Mucosa of rectum (tissue), 2 donors: Measurements from ENCODE around the gene TTC23.
A peak's percentile ranks its signal among the peaks of the same experiment; 100 is the strongest.

Experiments used
- H3K27ac ChIP-seq, 2 donors: one replicate each; pipeline ENCODE4 v1.7.0; 2013; ENCODE audit warnings: inconsistent platforms in 2 of 2, low read depth in 2 of 2, low read length in 2 of 2
- H3K27me3 ChIP-seq, 2 donors: one replicate each; pipeline ENCODE4 v1.7.0; 2013; ENCODE audit warnings: low read length in 2 of 2; ENCODE audit not compliant: control insufficient read depth in 2 of 2, insufficient read depth in 2 of 2
- H3K36me3 ChIP-seq, 2 donors: one replicate each; pipeline ENCODE4 v1.7.0; 2013; ENCODE audit warnings: low read length in 2 of 2; ENCODE audit not compliant: control insufficient read depth in 2 of 2, insufficient read depth in 2 of 2
- H3K4me1 ChIP-seq, 2 donors: one replicate each; pipeline ENCODE4 v1.7.0; 2013; ENCODE audit warnings: low read length in 2 of 2, mild to moderate bottlenecking in 1 of 2; ENCODE audit not compliant: control insufficient read depth in 2 of 2, insufficient read depth in 2 of 2
- H3K4me3 ChIP-seq, 2 donors: one replicate each; pipeline ENCODE4 v1.7.0; 2013; ENCODE audit warnings: low read length in 2 of 2
- H3K9ac ChIP-seq, 2 donors: one replicate each; pipeline ENCODE4 v1.7.0; 2013; ENCODE audit warnings: low read length in 2 of 2, low read depth in 1 of 2, mild to moderate bottlenecking in 1 of 2
- H3K9me3 ChIP-seq, 2 donors: one replicate each; pipeline ENCODE4 v1.7.0; 2013; ENCODE audit warnings: low read length in 2 of 2; ENCODE audit not compliant: control insufficient read depth in 2 of 2
- donor health status: healthy.
- donor health status: Normal muscosa, but diverticular disease.

TTC23 gene

GRCh38 chr15:99126131-99126588 is 123.2 kb downstream of the TTC23 start:
- Histone ChIP-seq H3K27me3 (no peaks in the 10 kb centered on the region), H3K27ac (no peak overlapping the region), H3K9me3 (no peaks in the 10 kb centered on the region), H3K4me1 (peaks cover 14 to 17% of the 10 kb centered on the region in 2 donors), H3K9ac (no peak overlapping the region), H3K4me3 (no peak overlapping the region), H3K36me3 (no peaks in the 10 kb centered on the region)

GRCh38 chr15:99125061-99125891 is 124.1 kb downstream of the TTC23 start:
- H3K36me3 ChIP-seq = no peaks in the 10 kb centered on the region
- H3K27ac ChIP-seq = no peak overlapping the region
- H3K9me3 ChIP-seq = no peaks in the 10 kb centered on the region
- H3K4me3 ChIP-seq = no peak overlapping the region
- peaks cover 14 to 19% of the 10 kb centered on the region in 2 donors for H3K4me1 ChIP-seq
- no peak overlapping the region for H3K9ac ChIP-seq
- H3K27me3 ChIP-seq = no peaks in the 10 kb centered on the region

- peaks cover 14 to 19% of the 10 kb centered on the region in 2 donors for H3K4me1 ChIP-seq
Measured at GRCh38 chr15:99124641-99125040, 124.7 kb downstream of the TTC23 start.

GRCh38 chr15:99123713-99124451 is 125.5 kb downstream of the TTC23 start:
- Histone ChIP-seq H3K27ac (peak overlapping the region; percentile 42 to 73), H3K4me3 (peak overlapping the region in 1 of 2 donors; percentile 27), H3K9ac (no peak overlapping the region), H3K36me3 (no peaks in the 10 kb centered on the region), H3K4me1 (peaks cover 14 to 19% of the 10 kb centered on the region in 2 donors), H3K27me3 (no peaks in the 10 kb centered on the region), H3K9me3 (no peaks in the 10 kb centered on the region)

More at GRCh38 chr15:99124641-99125040, 124.7 kb downstream of the TTC23 start:
- Histone ChIP-seq H3K9ac (no peak overlapping the region), H3K27me3 (no peaks in the 10 kb centered on the region), H3K4me3 (no peak overlapping the region), H3K9me3 (no peaks in the 10 kb centered on the region), H3K36me3 (no peaks in the 10 kb centered on the region), H3K27ac (no peak overlapping the region)

- no peaks in the 10 kb centered on the region for H3K36me3 ChIP-seq
- peak overlapping the region; percentile 8 to 73 for H3K27ac ChIP-seq
- no peak overlapping the region for H3K9ac ChIP-seq
- no peaks in the 10 kb centered on the region for H3K27me3 ChIP-seq
- peaks cover 14 to 19% of the 10 kb centered on the region in 2 donors for H3K4me1 ChIP-seq
- no peaks in the 10 kb centered on the region for H3K9me3 ChIP-seq
- peak overlapping the region in 1 of 2 donors; percentile 23 for H3K4me3 ChIP-seq
Measured at GRCh38 chr15:99122831-99123712, 126.3 kb downstream of the TTC23 start.

- Histone ChIP-seq H3K27ac (no peak overlapping the region), H3K9ac (no peak overlapping the region), H3K4me1 (peaks cover 14 to 19% of the 10 kb centered on the region in 2 donors), H3K4me3 (no peak overlapping the region), H3K9me3 (no peaks in the 10 kb centered on the region), H3K36me3 (no peaks in the 10 kb centered on the region), H3K27me3 (no peaks in the 10 kb centered on the region)
Measured at GRCh38 chr15:99121691-99122410, 127.5 kb downstream of the TTC23 start.

GRCh38 chr15:99121207-99121606 is 128.2 kb downstream of the TTC23 start:
- H3K27ac ChIP-seq = no peak overlapping the region
- no peaks in the 10 kb centered on the region for H3K27me3 ChIP-seq
- H3K9ac ChIP-seq = no peak overlapping the region
- H3K36me3 ChIP-seq = no peaks in the 10 kb centered on the region
- H3K9me3 ChIP-seq = no peaks in the 10 kb centered on the region
- H3K4me3 ChIP-seq = no peak overlapping the region
- H3K4me1 ChIP-seq = peaks cover 14 to 19% of the 10 kb centered on the region in 2 donors

GRCh38 chr15:99120050-99120777 is 129.2 kb downstream of the TTC23 start:
- Histone ChIP-seq H3K36me3 (no peaks in the 10 kb centered on the region), H3K27ac (peak overlapping the region in 1 of 2 donors; percentile 28), H3K9ac (no peak overlapping the region), H3K27me3 (no peaks in the 10 kb centered on the region), H3K4me3 (no peak overlapping the region), H3K4me1 (peaks cover 14 to 19% of the 10 kb centered on the region in 2 donors), H3K9me3 (no peaks in the 10 kb centered on the region)
